SU-DHL-6 (cell line): ENCODE results near the gene NABP1.

Experiments
- H2AFZ ChIP-seq: fragments of 200-600 bp; sonication (generic); 2 replicates; pipeline ENCODE4 v1.6.1; 2014; ENCODE audit warnings: low read depth, mild to moderate bottlenecking, moderate library complexity, mixed read lengths, antibody characterized with exemption, low read length; ENCODE audit not compliant: severe bottlenecking
- H3F3A ChIP-seq: fragments of 200-600 bp; shearing (Covaris generic); 2 replicates; pipeline ENCODE4 v1.6.0; 2016; ENCODE audit warnings: antibody characterized with exemption, mild to moderate bottlenecking; ENCODE audit not compliant: insufficient read depth
- H3K27ac ChIP-seq: fragments of 200-600 bp; sonication (generic); 2 replicates; pipeline ENCODE4 v1.5.1; 2016; ENCODE audit warnings: low read depth, mild to moderate bottlenecking, low read length, moderate library complexity, mixed read lengths
- H3K27me3 ChIP-seq: fragments of 200-600 bp; sonication (generic), shearing (Covaris generic); 2 replicates; pipeline ENCODE4 v1.6.0; 2014; ENCODE audit warnings: mild to moderate bottlenecking, low read length
- H3K36me3 ChIP-seq: fragments of 200-600 bp; sonication (generic); 2 replicates; pipeline ENCODE4 v1.6.1; 2014; ENCODE audit warnings: mild to moderate bottlenecking, low read length, mixed read lengths
- H3K4me2 ChIP-seq: fragments of 300-600, 200-600 bp; shearing (Covaris generic), sonication (generic); 2 replicates; pipeline ENCODE4 v1.6.0; 2014; ENCODE audit warnings: low read length, low read depth, mild to moderate bottlenecking; ENCODE audit not compliant: poor library complexity, severe bottlenecking
- H3K4me3 ChIP-seq: fragments of 200-600 bp; sonication (generic); 2 replicates; pipeline ENCODE4 v1.5.1; 2014; ENCODE audit warnings: antibody characterized with exemption, low read length, mild to moderate bottlenecking, mixed read lengths; ENCODE audit not compliant: insufficient read depth, poor library complexity, severe bottlenecking
- H3K79me2 ChIP-seq: fragments of 200-600 bp; sonication (generic); 2 replicates; pipeline ENCODE4 v1.6.1; 2014; ENCODE audit warnings: mild to moderate bottlenecking, low read length, moderate library complexity; ENCODE audit not compliant: insufficient read depth
- H3K9ac ChIP-seq: fragments of 200-600 bp; sonication (generic); 2 replicates; pipeline ENCODE4 v1.7.0; 2014; ENCODE audit warnings: mild to moderate bottlenecking, low read length
- H3K9me2 ChIP-seq: fragments of 200-600 bp; sonication (generic); replicated peaks from 2 replicates; pipeline ENCODE4 v1.6.1; 2014; ENCODE audit warnings: low read length; ENCODE audit not compliant: insufficient read depth
- H3K9me3 ChIP-seq: fragments of 200-600 bp; sonication (generic); 2 replicates; pipeline ENCODE4 v1.6.1; 2014; ENCODE audit warnings: low read length, mixed read lengths; ENCODE audit not compliant: insufficient read depth
- H4K20me1 ChIP-seq: fragments of 200-600 bp; sonication (generic); 2 replicates; pipeline ENCODE4 v1.6.1; 2014; ENCODE audit warnings: low read depth, mild to moderate bottlenecking, antibody characterized with exemption, low read length, moderate library complexity, mixed read lengths
- EZH2phosphoT487 ChIP-seq: fragments of 200-600 bp; sonication (generic), shearing (Covaris generic); conservative IDR thresholded peaks from 2 replicates; pipeline ENCODE4 v1.6.1; 2018; ENCODE audit warnings: mild to moderate bottlenecking, antibody characterized with exemption, low read length, moderate library complexity, mixed read lengths
- TF ChIP-seq, protein P1 (sequence below): fragments of 200-600 bp; sonication (generic); IDR thresholded peaks from one replicate; pipeline ENCODE4 v1.5.1; 2017; ENCODE audit warnings: antibody characterized with exemption, mild to moderate bottlenecking, low read length, moderate library complexity; ENCODE audit not compliant: insufficient read depth, poor library complexity, severe bottlenecking

NABP1 gene

DNA sequence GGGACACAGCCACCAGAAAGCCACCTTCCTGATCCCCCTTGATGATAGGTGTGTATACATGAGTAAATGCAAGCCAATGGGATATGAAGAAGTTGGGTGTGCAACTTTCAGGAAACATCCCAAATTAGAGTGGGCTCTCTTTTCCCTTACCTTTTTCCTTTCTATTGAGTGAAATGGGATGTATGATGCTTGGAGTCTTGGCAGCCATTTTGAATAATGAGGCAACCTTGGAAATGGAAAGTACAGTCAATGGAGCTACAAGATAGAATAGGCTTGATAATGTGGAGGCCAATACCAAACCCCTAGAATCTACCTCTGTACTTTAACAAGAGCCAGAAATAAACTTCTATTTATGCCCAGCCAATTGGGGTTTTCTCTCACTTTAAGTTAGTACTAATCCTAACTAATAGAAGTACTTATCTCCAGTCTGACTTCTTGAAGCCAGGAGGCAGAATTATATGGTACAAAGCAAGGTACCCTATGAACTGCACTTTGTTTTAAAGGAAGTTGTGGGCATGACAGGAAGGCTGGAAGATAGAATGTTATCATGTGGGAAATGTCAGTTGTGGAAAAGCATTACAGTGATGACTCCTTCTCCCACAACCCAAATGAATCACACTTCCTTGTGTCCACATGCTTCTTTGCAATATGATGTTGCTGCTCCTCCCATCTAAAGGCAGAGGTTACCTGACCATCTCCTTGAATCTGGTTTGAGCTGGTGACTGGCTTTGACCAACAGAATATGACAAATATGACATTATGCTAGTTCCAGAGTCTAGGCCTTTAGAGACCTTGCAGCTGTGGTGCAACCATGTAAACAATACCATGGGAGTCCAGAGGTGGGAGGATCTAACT is 12.9 kb upstream of the NABP1 start:
- Histone ChIP-seq H2AFZ (no peak overlapping the region), H3K27me3 (no peaks in the 10 kb centered on the region), H3K9me2 (no peaks in the 10 kb centered on the region), H3K9ac (no peak overlapping the region), H3K36me3 (no peaks in the 10 kb centered on the region), H3K27ac (no peak overlapping the region), H4K20me1 (no peaks in the 10 kb centered on the region), H3K79me2 (no peaks in the 10 kb centered on the region), H3K4me3 (no peak overlapping the region), H3K4me2 (no peak overlapping the region), H3K9me3 (no peaks in the 10 kb centered on the region), H3F3A (no peaks in the 10 kb centered on the region)
- TF ChIP-seq, protein P1, sequence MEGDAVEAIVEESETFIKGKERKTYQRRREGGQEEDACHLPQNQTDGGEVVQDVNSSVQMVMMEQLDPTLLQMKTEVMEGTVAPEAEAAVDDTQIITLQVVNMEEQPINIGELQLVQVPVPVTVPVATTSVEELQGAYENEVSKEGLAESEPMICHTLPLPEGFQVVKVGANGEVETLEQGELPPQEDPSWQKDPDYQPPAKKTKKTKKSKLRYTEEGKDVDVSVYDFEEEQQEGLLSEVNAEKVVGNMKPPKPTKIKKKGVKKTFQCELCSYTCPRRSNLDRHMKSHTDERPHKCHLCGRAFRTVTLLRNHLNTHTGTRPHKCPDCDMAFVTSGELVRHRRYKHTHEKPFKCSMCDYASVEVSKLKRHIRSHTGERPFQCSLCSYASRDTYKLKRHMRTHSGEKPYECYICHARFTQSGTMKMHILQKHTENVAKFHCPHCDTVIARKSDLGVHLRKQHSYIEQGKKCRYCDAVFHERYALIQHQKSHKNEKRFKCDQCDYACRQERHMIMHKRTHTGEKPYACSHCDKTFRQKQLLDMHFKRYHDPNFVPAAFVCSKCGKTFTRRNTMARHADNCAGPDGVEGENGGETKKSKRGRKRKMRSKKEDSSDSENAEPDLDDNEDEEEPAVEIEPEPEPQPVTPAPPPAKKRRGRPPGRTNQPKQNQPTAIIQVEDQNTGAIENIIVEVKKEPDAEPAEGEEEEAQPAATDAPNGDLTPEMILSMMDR = no peak
- no peak for TF ChIP-seq EZH2phosphoT487

DNA sequence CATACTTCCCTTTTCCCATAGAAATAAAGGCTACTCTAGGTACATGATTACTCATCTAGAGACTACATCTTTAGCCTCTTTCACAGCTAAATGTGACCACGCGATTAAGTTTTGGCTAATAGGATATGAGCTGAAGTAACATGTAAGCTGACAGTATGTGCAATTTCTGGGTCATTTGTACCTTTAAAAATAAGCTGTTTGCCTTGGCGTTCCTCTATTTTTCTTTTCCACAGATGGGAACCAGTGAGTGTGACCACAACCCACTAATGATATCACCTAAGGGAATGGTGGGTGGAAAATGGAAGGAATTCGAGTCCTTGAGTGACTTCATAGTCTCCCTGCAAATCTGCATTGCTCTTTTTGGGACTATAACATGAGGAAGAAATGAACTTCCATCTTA is 11.7 kb upstream of the NABP1 start:
- no peaks in the 10 kb centered on the region for H3K27me3 ChIP-seq
- H3F3A ChIP-seq = no peaks in the 10 kb centered on the region
- H3K36me3 ChIP-seq = no peaks in the 10 kb centered on the region
- no peak overlapping the region for H3K4me2 ChIP-seq
- H4K20me1 ChIP-seq = no peaks in the 10 kb centered on the region
- H3K9ac ChIP-seq = no peak overlapping the region
- H2AFZ ChIP-seq = no peak overlapping the region
- H3K9me2 ChIP-seq = no peaks in the 10 kb centered on the region
- H3K4me3 ChIP-seq = no peak overlapping the region
- no peak overlapping the region for H3K27ac ChIP-seq
- H3K79me2 ChIP-seq = no peaks in the 10 kb centered on the region
- TF ChIP-seq, protein P1 = no peak
- TF ChIP-seq EZH2phosphoT487 = no peak
- no peaks in the 10 kb centered on the region for H3K9me3 ChIP-seq

DNA sequence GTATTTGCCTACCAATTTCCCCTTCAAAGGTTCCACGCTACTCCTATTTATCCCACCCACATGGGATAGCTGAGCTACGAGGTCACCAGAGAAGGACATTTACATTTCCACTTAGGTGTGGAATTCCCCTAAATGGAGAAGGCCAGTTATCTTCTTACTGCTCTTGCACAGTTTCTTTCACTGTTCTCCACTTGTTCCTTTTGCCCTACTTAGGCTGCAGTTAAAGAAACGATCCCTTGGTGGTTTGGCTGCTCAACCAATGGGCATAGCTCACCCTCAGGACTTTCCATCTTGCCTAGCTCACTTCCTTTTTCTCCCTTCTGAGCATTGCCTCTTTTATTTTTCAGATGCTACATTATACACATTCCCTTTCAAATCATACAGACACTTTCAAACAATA is 11.2 kb upstream of the NABP1 start:
- Histone ChIP-seq H3K4me2 (no peak overlapping the region), H3K27me3 (no peaks in the 10 kb centered on the region), H3K4me3 (no peak overlapping the region), H3K36me3 (no peaks in the 10 kb centered on the region), H4K20me1 (no peaks in the 10 kb centered on the region), H3K9ac (no peak overlapping the region), H3F3A (no peaks in the 10 kb centered on the region), H3K9me3 (no peaks in the 10 kb centered on the region), H2AFZ (no peak overlapping the region), H3K27ac (no peak overlapping the region), H3K79me2 (no peaks in the 10 kb centered on the region), H3K9me2 (no peaks in the 10 kb centered on the region)
- TF ChIP-seq, protein P1 = no peak
- no peak for TF ChIP-seq EZH2phosphoT487
